WTC11 (cell line): ENCODE measurements around the gene NR3C2. TPM values are rescaled to one million over a fixed set of nuclear protein-coding genes. Genes with fewer than 3 reads are reported as not detected.
A peak's percentile ranks its signal among the peaks of the same experiment; 100 is the strongest.

Source experiments
- ATAC-seq: fragments of 200-7000 bp; cut with Tn5 transposase; 2 replicates; pipeline ENCODE4 v1.10.0; 2021; ENCODE audit warnings: mild to moderate bottlenecking, moderate library complexity
- CTCF ChIA-PET: fragments of 300-600 bp; sonication (Branson Sonifier 250); formaldehyde crosslinking; loops from one replicate; lab custom pipeline; 2021; ENCODE audit warnings: antibody characterized with exemption; lab: Charles Lee
- POLR2A ChIA-PET: fragments of 350-600 bp; sonication (Branson Sonifier 250); formaldehyde crosslinking; loops from one replicate; lab custom pipeline; 2021; ENCODE audit warnings: antibody characterized with exemption; lab: Charles Lee
- DNase-seq: peaks from one replicate; pipeline ENCODE4 v3.0.0; 2021; ENCODE audit warnings: low spot score
- H3K27ac Mint-ChIP-seq: 2 replicates; pipeline ENCODE4 v1.8.0; 2021; ENCODE audit warnings: mixed read lengths
- H3K27me3 Mint-ChIP-seq: 2 replicates; pipeline ENCODE4 v1.8.0; 2021; ENCODE audit warnings: low read depth, mild to moderate bottlenecking, moderate library complexity, mixed read lengths
- H3K36me3 Mint-ChIP-seq: 2 replicates; pipeline ENCODE4 v1.8.0; 2021; ENCODE audit warnings: mixed read lengths
- H3K4me1 Mint-ChIP-seq: 2 replicates; pipeline ENCODE4 v1.8.0; 2022; ENCODE audit warnings: mixed read lengths
- H3K4me3 Mint-ChIP-seq: 2 replicates; pipeline ENCODE4 v1.8.0; 2021; ENCODE audit warnings: mild to moderate bottlenecking, moderate library complexity, mixed read lengths
- H3K9me3 Mint-ChIP-seq: 2 replicates; pipeline ENCODE4 v1.8.0; 2021; ENCODE audit warnings: mixed read lengths
- CREM ChIP-seq: sonication (generic); formaldehyde crosslinking; IDR thresholded peaks from 2 replicates; pipeline ENCODE4 v1.8.1; 2022; ENCODE audit warnings: mild to moderate bottlenecking, missing genetic modification reagents, moderate library complexity
- EMX1 ChIP-seq: fragments of 250-450 bp; sonication (Bioruptor Pico); IDR thresholded peaks from 2 replicates; pipeline ENCODE4 v1.8.0; 2021; ENCODE audit warnings: mild to moderate bottlenecking
- FOXK1 ChIP-seq: sonication (generic); formaldehyde crosslinking; IDR thresholded peaks from 2 replicates; pipeline ENCODE4 v1.8.0; 2022; ENCODE audit warnings: mild to moderate bottlenecking, moderate library complexity, missing genetic modification reagents
- GRHL2 ChIP-seq: fragments of 250-450 bp; sonication (Bioruptor Pico); IDR thresholded peaks from 2 replicates; pipeline ENCODE4 v1.8.0; 2022; ENCODE audit warnings: mild to moderate bottlenecking, moderate library complexity; ENCODE audit not compliant: insufficient replicate concordance, severe bottlenecking
- GTF2I ChIP-seq: fragments of 250-450 bp; sonication (Bioruptor Pico); conservative IDR thresholded peaks from 2 replicates; pipeline ENCODE4 v1.4.0; 2021; ENCODE audit warnings: mild to moderate bottlenecking
- HMGA2 ChIP-seq: fragments of 250-450 bp; sonication (Bioruptor Pico); IDR thresholded peaks from 2 replicates; pipeline ENCODE4 v1.4.0; 2021; ENCODE audit warnings: mild to moderate bottlenecking, moderate library complexity
- IRF2 ChIP-seq: sonication (generic); formaldehyde crosslinking; IDR thresholded peaks from 2 replicates; pipeline ENCODE4 v1.8.0; 2022; ENCODE audit warnings: low read depth, missing genetic modification reagents, borderline replicate concordance
- MYBL2 ChIP-seq: sonication (generic); formaldehyde crosslinking; IDR thresholded peaks from 2 replicates; pipeline ENCODE4 v1.8.1; 2023; ENCODE audit warnings: mild to moderate bottlenecking, moderate library complexity, missing genetic modification reagents
- NR1H2 ChIP-seq: sonication (generic); formaldehyde crosslinking; IDR thresholded peaks from 2 replicates; pipeline ENCODE4 v1.9.0; 2021; ENCODE audit warnings: mild to moderate bottlenecking, moderate library complexity, missing genetic modification reagents
- NR2C2 ChIP-seq: sonication (generic); formaldehyde crosslinking; IDR thresholded peaks from 2 replicates; pipeline ENCODE4 v1.8.0; 2022; ENCODE audit warnings: mild to moderate bottlenecking, missing genetic modification reagents
- TCF7 ChIP-seq: sonication (generic); formaldehyde crosslinking; IDR thresholded peaks from 2 replicates; pipeline ENCODE4 v1.8.0; 2022; ENCODE audit warnings: mild to moderate bottlenecking, low read depth, missing genetic modification reagents, moderate library complexity
- ZBTB21 ChIP-seq: sonication (generic); formaldehyde crosslinking; IDR thresholded peaks from 2 replicates; pipeline ENCODE4 v1.8.1; 2023; ENCODE audit warnings: mild to moderate bottlenecking, missing genetic modification reagents, borderline replicate concordance
- total RNA-seq: library from RNA; stranded (reverse); gene quantifications from 3 replicates; pipeline ENCODE4 v1.2.3, GENCODE V29; 2021
- TF ChIP-seq, protein P1 (sequence below): sonication (generic); formaldehyde crosslinking; IDR thresholded peaks from 2 replicates; pipeline ENCODE4 v1.8.1; 2023; ENCODE audit warnings: mild to moderate bottlenecking, missing genetic modification reagents, moderate library complexity
- TF ChIP-seq, protein P2 (sequence below): sonication (generic); formaldehyde crosslinking; IDR thresholded peaks from 2 replicates; pipeline ENCODE4 v1.8.0; 2022; ENCODE audit warnings: mild to moderate bottlenecking, missing genetic modification reagents
- TF ChIP-seq, protein P3 (sequence below): sonication (generic); formaldehyde crosslinking; IDR thresholded peaks from 2 replicates; pipeline ENCODE4 v1.8.0; 2023; ENCODE audit warnings: missing genetic modification reagents, mild to moderate bottlenecking, borderline replicate concordance
- TF ChIP-seq, protein P4 (sequence below): sonication (generic); formaldehyde crosslinking; IDR thresholded peaks from 2 replicates; pipeline ENCODE4 v1.8.1; 2022; ENCODE audit warnings: missing genetic modification reagents, borderline replicate concordance
- TF ChIP-seq, protein P5 (sequence below): sonication (generic); formaldehyde crosslinking; IDR thresholded peaks from 2 replicates; pipeline ENCODE4 v1.8.0; 2022; ENCODE audit warnings: mild to moderate bottlenecking, missing genetic modification reagents
- TF ChIP-seq, protein P6 (sequence below): sonication (generic); formaldehyde crosslinking; IDR thresholded peaks from 2 replicates; pipeline ENCODE4 v1.8.0; 2023; ENCODE audit warnings: missing genetic modification reagents
- TF ChIP-seq, protein P7 (sequence below): sonication (generic); formaldehyde crosslinking; IDR thresholded peaks from 2 replicates; pipeline ENCODE4 v1.8.1; 2022; ENCODE audit warnings: low read depth, mild to moderate bottlenecking, moderate library complexity, missing genetic modification reagents, borderline replicate concordance
- TF ChIP-seq, protein P8 (sequence below): sonication (generic); formaldehyde crosslinking; IDR thresholded peaks from 2 replicates; pipeline ENCODE4 v1.8.0; 2022; ENCODE audit warnings: mild to moderate bottlenecking, missing genetic modification reagents

NR3C2 gene
- total RNA-seq, 1 experiment from 2014 or later, result 2.8 TPM

DNA sequence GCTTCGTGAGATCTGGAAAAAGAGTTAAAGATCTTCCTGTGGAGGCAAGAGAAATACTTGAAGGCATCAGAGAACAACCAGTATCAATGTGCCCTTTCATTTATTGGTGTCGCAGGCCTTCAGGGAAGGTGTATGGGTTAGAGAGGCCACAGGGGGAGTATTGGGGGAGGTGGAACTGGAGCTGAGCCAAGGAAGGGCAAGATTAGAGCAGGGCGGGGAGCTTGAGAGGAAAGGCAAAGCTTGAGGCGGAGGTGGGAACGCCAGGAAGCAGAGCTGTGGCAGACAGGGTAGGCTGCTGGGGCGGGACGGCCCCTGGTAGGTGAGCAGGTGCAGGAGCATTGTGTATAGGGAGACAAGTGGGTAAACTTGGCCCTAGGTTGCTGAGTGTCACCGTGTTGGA, 380.4 kb downstream of the NR3C2 start (continued):
- TF ChIP-seq, protein P1, sequence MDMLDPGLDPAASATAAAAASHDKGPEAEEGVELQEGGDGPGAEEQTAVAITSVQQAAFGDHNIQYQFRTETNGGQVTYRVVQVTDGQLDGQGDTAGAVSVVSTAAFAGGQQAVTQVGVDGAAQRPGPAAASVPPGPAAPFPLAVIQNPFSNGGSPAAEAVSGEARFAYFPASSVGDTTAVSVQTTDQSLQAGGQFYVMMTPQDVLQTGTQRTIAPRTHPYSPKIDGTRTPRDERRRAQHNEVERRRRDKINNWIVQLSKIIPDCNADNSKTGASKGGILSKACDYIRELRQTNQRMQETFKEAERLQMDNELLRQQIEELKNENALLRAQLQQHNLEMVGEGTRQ (CRISPR knock-in tag), result no peak
- TF ChIP-seq, protein P2, sequence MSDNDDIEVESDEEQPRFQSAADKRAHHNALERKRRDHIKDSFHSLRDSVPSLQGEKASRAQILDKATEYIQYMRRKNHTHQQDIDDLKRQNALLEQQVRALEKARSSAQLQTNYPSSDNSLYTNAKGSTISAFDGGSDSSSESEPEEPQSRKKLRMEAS (CRISPR knock-in tag), result no peak
- TF ChIP-seq, protein P3, sequence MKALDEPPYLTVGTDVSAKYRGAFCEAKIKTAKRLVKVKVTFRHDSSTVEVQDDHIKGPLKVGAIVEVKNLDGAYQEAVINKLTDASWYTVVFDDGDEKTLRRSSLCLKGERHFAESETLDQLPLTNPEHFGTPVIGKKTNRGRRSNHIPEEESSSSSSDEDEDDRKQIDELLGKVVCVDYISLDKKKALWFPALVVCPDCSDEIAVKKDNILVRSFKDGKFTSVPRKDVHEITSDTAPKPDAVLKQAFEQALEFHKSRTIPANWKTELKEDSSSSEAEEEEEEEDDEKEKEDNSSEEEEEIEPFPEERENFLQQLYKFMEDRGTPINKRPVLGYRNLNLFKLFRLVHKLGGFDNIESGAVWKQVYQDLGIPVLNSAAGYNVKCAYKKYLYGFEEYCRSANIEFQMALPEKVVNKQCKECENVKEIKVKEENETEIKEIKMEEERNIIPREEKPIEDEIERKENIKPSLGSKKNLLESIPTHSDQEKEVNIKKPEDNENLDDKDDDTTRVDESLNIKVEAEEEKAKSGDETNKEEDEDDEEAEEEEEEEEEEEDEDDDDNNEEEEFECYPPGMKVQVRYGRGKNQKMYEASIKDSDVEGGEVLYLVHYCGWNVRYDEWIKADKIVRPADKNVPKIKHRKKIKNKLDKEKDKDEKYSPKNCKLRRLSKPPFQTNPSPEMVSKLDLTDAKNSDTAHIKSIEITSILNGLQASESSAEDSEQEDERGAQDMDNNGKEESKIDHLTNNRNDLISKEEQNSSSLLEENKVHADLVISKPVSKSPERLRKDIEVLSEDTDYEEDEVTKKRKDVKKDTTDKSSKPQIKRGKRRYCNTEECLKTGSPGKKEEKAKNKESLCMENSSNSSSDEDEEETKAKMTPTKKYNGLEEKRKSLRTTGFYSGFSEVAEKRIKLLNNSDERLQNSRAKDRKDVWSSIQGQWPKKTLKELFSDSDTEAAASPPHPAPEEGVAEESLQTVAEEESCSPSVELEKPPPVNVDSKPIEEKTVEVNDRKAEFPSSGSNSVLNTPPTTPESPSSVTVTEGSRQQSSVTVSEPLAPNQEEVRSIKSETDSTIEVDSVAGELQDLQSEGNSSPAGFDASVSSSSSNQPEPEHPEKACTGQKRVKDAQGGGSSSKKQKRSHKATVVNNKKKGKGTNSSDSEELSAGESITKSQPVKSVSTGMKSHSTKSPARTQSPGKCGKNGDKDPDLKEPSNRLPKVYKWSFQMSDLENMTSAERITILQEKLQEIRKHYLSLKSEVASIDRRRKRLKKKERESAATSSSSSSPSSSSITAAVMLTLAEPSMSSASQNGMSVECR, result no peak
- TF ChIP-seq EMX1, result no peak
- TF ChIP-seq, protein P4, sequence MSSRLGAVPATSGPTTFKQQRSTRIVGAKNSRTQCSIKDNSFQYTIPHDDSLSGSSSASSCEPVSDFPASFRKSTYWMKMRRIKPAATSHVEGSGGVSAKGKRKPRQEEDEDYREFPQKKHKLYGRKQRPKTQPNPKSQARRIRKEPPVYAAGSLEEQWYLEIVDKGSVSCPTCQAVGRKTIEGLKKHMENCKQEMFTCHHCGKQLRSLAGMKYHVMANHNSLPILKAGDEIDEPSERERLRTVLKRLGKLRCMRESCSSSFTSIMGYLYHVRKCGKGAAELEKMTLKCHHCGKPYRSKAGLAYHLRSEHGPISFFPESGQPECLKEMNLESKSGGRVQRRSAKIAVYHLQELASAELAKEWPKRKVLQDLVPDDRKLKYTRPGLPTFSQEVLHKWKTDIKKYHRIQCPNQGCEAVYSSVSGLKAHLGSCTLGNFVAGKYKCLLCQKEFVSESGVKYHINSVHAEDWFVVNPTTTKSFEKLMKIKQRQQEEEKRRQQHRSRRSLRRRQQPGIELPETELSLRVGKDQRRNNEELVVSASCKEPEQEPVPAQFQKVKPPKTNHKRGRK (CRISPR knock-in tag), result no peak

DNA sequence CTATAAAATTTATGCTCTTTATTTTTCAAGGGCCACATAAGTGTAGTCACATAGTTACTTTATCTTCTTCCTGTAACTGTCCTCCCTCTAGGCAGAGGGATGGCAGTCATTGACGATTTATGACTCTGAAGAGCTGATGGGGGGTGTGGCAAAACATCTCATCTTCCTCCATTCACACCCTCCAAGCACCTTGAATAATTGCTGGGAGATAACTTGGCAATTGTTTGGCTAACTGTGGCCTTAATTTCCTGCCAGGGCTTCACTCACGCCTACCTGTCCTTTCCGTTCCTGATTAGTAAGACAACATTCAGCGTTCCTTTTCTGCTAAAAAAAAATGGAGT, 381.1 kb downstream of the NR3C2 start:
- H3K36me3 Mint-ChIP-seq, result no peaks in the 10 kb centered on the region
- POLR2A ChIA-PET, result interaction anchor here (0.7 kb wide), 2 partner anchors 37 to 1976 kb away, joined by 3 to 4 read pairs; no protein-coding TSS in a partner anchor
- peaks cover 40% of the 10 kb centered on the region for H3K4me1 Mint-ChIP-seq
- no peak for ATAC-seq
- TF ChIP-seq CREM (CRISPR knock-in tag) (no peak), MYBL2 (CRISPR knock-in tag) (no peak), FOXK1 (CRISPR knock-in tag) (no peak), GTF2I (CRISPR knock-in tag) (no peak), ZBTB21 (CRISPR knock-in tag) (no peak), GRHL2 (CRISPR knock-in tag) (no peak), NR2C2 (no peak), HMGA2 (no peak), TCF7 (CRISPR knock-in tag) (no peak), NR1H2 (CRISPR knock-in tag) (no peak), IRF2 (CRISPR knock-in tag) (no peak)
- TF ChIP-seq, protein P5, sequence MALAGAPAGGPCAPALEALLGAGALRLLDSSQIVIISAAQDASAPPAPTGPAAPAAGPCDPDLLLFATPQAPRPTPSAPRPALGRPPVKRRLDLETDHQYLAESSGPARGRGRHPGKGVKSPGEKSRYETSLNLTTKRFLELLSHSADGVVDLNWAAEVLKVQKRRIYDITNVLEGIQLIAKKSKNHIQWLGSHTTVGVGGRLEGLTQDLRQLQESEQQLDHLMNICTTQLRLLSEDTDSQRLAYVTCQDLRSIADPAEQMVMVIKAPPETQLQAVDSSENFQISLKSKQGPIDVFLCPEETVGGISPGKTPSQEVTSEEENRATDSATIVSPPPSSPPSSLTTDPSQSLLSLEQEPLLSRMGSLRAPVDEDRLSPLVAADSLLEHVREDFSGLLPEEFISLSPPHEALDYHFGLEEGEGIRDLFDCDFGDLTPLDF, result no peak
- TF ChIP-seq, protein P6, sequence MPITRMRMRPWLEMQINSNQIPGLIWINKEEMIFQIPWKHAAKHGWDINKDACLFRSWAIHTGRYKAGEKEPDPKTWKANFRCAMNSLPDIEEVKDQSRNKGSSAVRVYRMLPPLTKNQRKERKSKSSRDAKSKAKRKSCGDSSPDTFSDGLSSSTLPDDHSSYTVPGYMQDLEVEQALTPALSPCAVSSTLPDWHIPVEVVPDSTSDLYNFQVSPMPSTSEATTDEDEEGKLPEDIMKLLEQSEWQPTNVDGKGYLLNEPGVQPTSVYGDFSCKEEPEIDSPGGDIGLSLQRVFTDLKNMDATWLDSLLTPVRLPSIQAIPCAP (CRISPR knock-in tag), result no peak
- TF ChIP-seq, protein P7, sequence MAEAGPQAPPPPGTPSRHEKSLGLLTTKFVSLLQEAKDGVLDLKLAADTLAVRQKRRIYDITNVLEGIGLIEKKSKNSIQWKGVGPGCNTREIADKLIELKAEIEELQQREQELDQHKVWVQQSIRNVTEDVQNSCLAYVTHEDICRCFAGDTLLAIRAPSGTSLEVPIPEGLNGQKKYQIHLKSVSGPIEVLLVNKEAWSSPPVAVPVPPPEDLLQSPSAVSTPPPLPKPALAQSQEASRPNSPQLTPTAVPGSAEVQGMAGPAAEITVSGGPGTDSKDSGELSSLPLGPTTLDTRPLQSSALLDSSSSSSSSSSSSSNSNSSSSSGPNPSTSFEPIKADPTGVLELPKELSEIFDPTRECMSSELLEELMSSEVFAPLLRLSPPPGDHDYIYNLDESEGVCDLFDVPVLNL (CRISPR knock-in tag), result no peak
- TF ChIP-seq, protein P8, sequence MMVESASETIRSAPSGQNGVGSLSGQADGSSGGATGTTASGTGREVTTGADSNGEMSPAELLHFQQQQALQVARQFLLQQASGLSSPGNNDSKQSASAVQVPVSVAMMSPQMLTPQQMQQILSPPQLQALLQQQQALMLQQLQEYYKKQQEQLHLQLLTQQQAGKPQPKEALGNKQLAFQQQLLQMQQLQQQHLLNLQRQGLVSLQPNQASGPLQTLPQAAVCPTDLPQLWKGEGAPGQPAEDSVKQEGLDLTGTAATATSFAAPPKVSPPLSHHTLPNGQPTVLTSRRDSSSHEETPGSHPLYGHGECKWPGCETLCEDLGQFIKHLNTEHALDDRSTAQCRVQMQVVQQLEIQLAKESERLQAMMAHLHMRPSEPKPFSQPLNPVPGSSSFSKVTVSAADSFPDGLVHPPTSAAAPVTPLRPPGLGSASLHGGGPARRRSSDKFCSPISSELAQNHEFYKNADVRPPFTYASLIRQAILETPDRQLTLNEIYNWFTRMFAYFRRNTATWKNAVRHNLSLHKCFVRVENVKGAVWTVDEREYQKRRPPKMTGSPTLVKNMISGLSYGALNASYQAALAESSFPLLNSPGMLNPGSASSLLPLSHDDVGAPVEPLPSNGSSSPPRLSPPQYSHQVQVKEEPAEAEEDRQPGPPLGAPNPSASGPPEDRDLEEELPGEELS (CRISPR knock-in tag), result no peak
- no peak overlapping the region for H3K4me3 Mint-ChIP-seq
- CTCF ChIA-PET, result no interaction called here
- peak overlapping the region; percentile 10; the same call in 1 of the 2 replicates for H3K27ac Mint-ChIP-seq
- DNase-seq, result no peak
- H3K9me3 Mint-ChIP-seq, result no peaks in the 10 kb centered on the region
- no peaks in the 10 kb centered on the region for H3K27me3 Mint-ChIP-seq
